Measurements from ENCODE around the gene PCYT1B.

The PCYT1B gene

DNA sequence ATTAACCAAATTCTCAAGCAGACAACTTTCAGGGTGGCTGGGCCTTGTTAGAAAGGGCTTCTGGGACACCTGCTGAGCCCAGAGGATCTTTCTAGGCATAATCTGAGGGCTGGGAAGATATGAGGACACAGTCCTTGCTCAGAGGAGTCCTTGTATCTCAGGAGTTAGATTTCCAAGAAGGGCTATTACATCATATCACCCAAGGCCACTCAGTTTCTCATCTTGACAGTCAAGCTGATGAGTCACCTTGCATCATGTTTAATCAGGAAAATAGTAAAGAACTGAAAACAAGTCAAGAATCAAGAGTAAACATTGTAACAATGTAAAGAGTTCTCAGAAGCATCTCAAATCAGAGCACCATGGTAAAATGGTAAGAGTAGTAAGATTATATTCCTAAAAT lies 4.0 kb downstream of the PCYT1B start:
- no peak for DNase-seq

DNA sequence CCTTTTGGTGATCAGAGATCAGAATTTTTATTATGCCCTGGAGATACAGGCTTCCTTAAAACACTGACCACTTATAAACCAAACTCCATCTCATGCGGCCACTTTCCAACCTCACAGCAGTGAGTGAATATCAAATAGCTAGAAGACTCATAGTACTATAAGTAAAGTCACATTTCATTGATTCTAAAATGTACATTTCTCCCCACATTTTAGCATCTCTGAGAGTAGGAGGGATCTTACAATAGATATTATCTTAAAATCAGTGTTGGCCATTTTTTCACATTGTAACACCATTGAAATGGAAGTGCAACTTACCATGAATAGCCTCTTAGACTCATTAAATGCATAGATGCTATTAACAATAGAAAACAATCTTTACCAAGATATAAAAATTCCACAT lies 17.4 kb downstream of the PCYT1B start:
- DNase-seq: no peak

DNA sequence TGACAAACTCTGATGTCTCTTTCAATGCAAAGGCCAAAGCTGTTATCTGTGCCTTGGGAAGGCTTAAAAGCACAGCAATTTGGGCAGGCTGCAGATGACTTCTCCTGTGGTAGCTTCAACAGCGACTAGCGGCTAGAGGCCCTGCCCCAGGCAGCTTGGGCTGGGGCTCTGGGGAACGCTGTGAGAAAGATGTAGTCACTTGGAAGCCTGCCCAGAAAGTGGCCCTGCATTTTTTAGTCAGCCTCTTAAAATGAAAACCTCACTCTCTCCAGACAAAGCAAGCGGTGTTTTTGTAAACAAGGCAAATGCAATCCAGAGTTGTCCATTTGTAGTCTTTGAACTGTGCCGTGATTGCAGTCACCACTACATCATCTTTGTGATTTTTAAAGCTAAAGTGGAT lies 27.5 kb downstream of the PCYT1B start:
- no peak for DNase-seq

DNA sequence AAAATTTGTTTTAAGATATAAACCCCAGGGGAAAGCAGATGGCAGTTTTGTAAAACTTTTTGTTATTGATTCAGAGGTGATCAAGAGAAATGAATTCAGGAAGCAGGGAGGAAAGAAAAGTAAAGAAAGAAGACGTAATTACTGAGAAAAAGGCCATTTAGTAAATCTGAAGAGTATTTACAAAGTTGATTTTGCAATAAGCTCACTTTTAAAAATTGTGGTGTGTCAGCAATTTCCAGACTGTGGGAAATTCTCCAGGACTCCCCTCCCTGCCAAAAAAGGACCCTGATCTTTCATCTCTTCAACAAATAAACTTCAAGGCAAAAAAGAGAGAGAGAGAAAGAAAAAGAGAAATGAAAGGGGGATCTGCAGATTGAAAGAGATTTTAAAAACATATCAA lies 36.6 kb downstream of the PCYT1B start:
- no peak for DNase-seq

DNA sequence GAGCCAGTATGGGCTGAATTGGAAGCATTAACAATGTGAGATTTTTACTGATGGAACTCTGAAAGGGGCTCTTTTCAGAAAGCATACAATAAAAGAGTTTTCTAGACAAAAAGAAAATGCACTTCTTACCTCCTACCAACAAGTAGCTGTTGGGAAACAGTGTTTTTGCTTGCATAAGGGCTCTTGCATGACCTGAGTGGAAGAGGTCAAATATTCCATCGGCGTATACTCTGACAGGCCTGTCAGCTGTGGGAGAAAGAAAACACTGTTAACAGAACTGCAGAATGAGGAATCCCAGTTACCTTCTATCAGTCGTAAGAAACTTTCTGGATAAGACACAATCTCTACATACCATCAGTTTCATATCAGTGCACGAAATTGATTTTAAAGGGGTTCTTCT lies 39.5 kb downstream of the PCYT1B start:
- DNase-seq: peak; percentile 17 to 22

DNA sequence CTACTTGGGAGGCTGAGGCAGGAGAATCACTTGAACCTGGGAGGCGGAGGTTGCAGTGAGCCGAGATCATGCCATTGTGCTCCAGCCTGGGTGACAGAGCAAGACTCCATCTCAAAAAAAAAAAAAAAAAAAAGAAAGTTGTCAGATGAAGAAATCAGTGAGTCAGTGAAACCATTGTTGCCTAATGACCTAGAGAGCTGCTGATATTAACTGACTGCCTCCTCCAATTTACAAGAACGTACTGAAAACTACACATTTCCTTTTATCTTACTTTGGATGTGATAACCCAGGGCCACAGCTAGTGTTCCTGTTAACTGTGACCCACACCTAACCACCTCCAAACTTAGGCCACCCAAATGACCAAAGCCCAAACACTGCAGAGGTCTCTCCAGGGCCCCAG lies 41.2 kb downstream of the PCYT1B start:
- peak; percentile 38 to 46 for DNase-seq

DNA sequence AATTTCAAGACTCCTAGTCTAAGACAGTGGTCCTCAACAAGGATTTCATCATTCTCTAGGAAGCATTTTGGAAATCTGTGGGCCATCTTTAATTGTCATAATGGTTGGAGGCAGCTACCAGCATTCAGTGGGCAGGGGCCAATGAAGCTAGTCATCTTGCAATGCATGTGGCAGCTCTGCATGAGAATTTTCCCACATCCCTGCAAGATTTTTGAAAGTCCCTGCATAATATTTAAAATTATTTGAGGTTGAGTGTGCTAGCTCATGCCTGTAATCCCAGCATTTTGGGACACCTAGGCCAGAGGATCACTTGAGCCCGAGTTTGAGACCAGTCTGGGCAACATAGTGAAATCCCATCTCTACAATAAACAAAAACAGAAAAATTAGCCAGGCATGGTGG lies 44.0 kb downstream of the PCYT1B start:
- DNase-seq: no peak

DNA sequence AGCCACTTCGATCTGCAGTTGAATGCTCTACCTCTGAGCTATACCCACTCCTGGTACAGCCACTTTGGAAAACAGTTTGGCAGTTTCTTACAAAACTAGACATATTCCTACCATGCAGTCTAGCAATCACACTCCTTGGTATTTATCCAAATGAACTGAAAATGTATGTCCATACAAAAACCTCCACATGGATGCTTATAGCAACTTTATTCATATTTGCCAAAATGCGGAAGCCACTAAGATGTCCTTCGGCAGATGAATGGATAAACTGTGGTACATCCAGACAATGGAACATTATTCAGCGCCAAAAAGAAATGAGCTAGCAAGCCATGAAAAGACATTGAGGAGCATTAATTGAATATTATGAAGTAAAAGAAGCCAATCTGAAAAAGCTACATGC lies 45.3 kb downstream of the PCYT1B start:
- DNase-seq: no peak

DNA sequence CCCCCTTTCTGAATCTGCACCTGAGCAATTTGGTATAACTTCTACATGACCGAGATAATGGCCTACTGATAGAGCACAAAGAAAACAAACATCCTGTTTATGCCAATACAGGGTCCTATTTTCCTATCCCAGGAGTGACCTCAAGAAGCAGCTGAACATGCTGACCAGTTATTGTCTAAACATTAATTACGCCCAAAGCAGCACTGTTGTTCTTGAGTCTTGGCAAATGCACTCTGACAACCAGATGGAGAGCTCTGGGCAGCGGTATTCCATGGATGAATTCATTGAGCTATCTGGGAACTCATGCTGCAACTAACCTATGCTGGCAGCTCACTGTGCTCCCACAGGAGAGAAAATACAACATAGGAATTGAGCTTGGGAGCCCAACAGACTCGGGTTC lies 52.6 kb downstream of the PCYT1B start:
- no peak for DNase-seq

DNA sequence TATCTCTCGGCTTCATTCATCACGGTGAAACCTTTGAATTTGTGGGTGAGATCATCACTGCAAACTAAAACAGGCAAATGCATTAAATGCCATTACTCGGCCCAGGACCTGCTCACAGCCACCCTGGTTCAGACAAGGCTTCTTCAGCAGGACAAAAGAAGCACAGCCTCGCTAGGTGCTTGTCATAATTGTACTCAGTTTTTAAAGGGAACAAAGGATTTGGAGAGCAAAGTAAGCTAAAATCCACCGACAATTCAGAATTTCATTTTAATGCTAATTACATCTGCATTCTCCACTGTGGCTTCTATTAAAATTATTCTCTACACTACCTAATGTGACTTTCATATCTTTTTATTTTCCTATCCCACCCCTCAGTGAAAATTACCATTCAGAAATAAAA lies 57.0 kb downstream of the PCYT1B start:
- no peak for DNase-seq

DNA sequence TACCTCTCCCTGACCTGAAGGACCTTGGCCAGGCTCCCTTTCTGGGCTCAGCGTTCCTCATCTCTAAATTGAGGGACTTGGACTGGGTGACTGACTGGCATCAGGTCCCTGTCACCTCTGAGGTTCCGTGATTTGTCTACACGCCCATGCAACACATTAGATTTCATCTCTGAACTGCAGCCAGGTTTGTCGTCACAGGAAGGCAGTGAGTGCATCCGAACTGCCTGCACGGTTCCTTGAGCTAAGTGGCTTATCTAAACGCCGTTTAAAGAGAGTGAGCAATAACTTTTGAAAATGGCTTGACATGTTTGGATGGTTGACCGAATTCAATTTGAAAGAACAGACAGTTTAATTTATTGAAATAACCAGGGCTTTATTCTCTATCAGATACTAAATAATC lies 70.1 kb downstream of the PCYT1B start:
- no peak for DNase-seq

DNA sequence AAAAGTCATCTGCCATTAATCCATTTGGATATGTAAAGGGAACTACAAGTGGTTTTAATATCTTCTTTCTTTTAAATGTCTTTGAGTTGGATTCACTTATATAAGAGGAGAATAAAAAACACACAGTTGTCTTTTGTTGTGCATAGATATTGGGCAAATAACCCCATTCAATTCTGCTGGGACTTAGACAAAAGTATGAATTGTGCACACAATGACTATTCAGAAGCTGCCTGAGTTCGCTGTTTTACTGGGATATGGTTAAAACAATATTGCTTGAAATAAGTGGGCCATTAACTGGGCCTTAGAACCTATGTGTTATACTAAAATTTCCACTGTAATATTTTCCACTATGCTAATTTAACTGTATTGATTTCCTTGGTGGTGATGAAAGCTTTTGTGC lies 71.7 kb downstream of the PCYT1B start:
- DNase-seq: no peak

DNA sequence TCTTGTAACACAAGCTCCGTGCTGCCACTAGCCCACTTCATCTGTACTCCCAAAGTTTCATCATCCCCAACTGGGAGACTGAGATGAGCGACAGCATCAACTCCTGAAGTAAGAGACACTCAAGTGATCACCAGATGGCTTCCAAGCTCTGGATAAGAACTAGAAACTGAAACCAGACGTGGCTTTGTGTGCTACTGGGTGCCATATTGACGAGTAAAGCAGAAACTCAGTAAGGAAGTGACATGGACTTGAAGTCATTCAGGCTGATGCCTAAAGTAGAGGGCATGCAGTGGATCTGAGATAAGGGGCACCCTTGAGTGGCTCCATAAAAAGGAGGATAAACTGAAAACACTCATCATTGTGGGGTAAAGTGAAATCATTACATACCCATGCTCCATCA lies 72.4 kb downstream of the PCYT1B start:
- no peak for DNase-seq

DNA sequence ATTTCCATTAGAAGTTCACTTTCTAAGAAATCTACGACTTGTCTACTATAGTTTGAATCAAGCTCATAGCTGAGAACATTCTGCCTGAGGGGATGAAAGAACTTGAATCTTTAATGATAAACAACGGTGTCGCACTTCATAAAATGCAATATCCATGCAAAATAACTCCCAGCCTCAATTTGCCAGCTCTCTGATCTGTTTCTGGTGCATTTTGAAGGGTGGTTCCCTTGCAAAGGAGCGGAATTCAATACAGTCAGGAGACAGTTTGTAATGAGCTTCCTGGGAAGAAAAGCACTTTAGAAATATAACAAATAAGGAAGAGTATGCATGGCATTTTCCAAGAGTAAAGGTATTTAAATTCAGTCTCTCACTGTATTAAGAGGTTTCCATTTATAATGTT lies 80.0 kb downstream of the PCYT1B start:
- no peak for DNase-seq

DNA sequence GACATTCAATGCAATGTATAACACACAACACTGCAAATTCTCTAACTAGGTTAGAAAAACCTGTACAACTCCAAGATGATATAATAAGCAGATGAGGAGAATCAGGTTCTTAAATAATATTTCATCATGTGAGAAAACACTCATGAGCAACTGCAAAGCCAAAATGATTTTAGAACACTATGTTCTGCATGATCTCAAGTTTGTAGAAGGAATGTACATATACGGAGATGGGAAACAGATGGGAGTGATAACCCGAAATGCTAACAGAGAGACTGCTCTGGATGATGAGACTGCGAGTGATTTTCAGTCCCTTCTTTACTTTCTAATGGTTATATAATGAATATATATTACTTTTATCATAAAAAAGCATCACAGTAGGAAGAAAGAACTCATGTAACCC lies 80.9 kb downstream of the PCYT1B start:
- DNase-seq: no peak

DNA sequence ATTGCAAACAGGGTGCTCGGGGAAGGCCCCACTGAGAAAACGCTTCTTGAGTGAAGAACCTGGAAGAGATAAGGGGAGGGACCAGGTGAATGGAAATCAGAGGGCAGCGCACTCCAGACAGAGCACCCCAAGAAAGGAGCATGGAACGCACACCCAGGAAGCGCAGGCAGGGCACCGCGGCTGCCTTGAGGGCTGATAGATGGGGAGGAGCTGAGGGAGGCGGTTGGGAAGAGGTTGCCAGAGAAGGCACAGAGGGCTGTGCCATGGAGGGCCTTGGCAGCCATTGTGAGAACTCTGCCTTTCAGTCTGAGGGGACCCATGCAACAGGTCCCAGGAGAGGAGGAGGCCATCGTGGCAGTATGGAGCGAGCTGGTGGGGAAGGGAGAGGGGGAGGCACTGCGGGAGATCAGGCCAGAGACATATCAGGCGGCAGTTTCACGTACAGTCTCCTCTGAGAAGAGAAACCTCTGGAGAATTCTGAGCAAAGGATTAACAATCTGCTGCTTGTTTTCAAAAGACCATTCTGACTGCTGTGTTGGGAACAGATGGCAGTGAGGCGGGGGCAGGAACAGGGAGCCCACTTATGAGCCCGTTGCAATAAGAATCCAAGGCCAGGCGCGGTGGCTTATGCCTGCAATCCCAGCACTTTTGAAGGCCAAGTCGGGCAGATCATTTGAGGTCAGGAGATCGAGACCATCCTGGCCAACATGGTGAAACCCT lies 83.7 kb downstream of the PCYT1B start:
- no peak for DNase-seq

DNA sequence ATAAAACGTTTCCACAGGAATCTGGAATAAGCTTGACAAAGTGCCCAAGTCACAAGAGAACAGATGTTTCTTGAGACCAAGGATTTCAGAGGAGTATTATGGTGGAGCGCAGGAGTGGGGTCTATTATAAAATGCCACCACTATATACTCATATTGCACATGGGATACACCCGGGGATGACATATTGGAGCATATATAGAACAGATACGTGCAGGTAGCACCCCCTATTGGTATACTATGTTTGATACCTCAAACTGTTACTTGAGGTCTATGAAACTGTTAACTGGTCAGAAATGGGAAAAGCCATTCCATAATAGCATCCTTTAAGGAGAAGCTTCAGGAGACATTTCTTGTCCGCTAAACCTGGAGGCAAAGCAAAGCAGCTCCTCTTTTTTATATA lies 86.0 kb downstream of the PCYT1B start:
- peak in 1 of 2 donors; percentile 16 for DNase-seq

DNA sequence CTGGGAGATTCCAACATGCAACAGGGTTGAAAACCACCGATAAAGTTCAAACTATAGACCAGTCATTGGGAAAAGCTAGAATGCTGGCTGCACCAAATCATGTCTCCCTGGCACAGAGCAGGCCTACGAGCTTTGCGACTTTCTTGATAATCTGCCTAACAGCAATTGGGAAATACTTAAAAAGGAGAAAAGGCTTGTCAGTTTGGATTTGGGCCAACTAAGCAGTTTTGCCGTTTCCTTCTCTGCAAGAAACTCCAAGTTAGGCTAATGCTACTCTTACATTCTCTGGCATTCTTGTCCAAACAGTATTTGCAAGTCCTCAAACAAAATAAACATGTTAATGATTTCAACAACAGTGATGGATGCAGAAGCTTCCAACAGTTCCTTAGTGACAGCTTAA lies 94.1 kb downstream of the PCYT1B start:
- peak in 1 of 2 donors; percentile 1 for DNase-seq

DNA sequence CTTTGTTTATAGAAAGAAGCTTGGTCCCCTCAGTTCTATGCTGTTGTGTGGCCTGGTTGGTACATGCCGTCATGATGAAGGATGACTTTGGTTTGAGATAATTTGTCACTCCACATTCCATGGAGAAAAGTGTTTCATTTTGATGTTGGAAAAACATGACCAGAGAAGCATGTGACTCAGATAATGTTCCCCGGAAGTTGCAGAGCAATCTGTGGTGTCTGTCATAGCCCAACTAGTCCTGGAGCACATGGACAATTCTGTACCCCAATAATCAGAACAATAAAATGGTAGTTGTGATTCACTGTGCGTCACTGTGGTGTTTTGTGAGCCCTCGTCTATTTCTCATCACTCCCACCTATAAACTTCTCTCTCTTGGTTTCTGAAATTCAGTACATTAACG lies 97.0 kb downstream of the PCYT1B start:
- no peak for DNase-seq

DNA sequence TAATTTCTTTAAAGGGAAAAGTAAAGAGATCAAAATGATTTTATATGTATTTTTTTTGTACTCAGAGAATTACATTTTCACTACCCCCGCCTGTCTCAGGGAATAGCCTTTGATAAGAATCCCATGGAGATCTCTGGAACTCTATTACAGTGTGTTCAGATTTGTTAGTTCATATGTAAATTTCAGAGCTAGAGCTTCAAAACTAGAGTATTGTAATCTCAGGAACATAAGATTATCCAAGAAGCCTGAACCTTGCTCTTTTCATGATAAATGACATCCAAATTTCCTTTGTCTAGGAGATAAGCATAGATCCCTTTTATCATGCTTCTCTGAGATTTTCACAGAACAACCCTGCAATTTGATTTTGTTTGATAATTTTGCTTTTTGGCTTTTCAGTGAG lies 99.2 kb downstream of the PCYT1B start:
- no peak for DNase-seq

DNA sequence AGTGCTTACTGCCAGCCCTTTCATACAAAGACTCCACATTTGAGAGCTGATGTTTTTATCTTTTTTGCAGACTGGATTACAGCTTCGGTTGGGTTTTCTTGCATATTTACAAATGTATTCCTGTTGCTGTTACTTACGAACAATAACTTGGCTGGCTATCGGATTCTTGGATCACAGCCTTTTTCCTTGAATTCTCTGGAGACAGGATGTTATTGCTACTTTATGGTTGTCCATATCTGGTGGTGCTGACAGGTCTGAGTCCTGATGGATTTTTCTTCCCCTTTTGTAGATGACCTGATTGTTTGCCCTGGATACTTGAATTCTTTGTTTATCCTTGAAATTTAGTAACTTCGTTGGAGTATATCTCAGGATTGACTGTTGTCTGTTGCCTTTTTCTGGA lies 104.4 kb downstream of the PCYT1B start:
- DNase-seq: no peak

DNA sequence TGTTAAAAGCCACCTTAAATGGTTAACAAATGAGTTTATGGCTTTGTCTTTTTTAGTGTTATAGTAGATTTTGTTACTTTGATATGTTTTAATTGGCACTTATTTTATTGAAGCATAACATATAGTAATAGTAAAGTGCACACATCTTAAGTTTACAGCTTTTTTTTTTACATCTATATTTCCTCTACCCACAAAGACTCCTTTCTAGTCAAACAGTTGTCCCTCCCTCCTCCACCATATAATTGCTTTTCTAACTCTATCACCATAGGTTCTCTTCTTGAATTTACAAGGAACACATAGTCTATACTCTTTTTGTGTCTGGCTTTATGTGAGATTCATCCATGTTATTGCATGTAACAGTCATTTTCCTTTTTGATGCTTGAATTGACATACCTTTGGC lies 110.6 kb downstream of the PCYT1B start:
- no peak for DNase-seq

DNA sequence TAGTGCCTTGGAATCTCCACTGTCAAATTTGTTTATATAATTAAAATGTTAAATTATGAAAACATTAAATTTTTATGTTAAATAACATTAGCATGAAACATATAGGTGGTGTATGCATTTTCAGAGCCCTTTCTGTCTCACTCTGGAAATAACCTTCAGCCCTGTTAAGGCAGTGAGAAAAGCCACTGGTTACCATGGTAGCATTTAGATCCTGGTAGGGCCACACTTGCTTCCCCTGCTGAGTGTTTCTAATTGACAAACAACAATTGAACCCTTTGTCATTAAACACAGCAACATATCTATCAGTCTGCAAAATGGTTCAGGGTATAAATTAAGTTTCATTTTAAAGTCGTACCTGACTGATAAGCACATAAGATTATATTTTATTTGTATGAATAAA lies 118.5 kb downstream of the PCYT1B start:
- no peak for DNase-seq

DNA sequence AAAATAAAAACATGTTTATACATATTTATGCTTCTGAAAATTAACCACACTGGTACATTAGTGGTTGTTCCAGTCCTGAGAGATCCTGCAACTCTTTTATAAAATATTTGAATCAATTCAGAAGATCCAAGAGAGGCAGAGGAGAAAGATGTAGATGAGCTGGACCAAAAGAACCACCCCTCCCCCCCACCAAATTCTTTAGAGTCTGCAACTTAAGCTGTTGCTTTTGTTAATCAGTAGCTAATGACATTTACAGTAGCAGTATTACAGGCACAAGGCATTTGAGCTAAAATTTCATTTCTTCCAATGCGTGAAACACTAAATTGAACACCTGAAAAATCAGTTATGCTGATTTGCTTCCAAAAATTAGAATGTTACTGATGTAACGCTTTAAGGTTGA lies 120.5 kb downstream of the PCYT1B start:
- no peak for DNase-seq

DNA sequence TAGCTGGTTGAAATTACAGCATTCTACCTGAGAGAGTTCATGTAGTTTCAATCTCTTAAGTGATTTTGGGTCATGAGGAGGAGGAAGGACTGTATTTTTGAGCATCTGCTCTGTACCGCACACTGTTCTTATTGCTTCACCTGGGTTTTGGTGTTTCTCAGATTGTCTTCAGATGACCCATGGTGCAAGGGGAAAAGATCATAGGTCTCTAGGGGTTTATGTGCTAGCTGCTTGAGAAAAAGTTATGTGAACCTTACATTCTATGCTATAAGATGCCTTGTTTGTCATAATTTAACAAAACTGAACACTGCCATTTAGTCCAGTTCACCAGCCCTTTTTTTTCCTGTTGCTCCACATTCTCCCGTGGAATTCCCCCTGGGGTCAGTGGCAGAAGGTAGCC lies 121.7 kb downstream of the PCYT1B start:
- no peak for DNase-seq

DNA sequence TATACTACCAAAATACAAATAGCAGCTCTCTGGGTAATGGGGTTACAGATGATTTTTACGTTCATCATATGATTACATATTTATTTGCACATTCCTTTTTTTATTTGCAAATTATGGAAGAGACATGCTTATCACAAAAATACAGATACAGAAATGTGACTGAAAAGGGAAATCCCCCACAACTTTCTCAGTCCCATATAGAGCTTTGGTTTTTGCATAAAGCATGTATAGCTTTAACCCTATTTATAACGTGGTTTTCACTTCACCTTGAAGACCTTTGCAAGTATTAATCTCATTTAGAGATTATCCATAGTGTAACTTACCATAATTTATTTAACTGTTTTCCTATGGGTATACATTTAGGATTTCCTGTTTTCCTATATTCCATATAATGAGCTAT lies 126.7 kb downstream of the PCYT1B start:
- DNase-seq: no peak
